Astrocyte (in vitro differentiated cells and primary cell): ENCODE results near the gene AVEN. TPM values are rescaled to one million over a fixed set of nuclear protein-coding genes. Genes with fewer than 3 reads are reported as not detected.

Experiments
- DNase-seq: peaks from one replicate; pipeline ENCODE4 v3.0.0-alpha.2; 2010; ENCODE audit warnings: low read depth
- FAIRE-seq: peaks from 2 replicates; lab custom pipeline; 2011; peaks lifted over from hg19 to GRCh38; lab: Jason Lieb, UNC
- H2AFZ ChIP-seq: 2 replicates; pipeline ENCODE4 v1.6.0; 2012; ENCODE audit warnings: low read depth, low read length, inconsistent platforms
- H3K27ac ChIP-seq: 2 replicates; pipeline ENCODE4 v1.5.1; 2011; ENCODE audit warnings: low read depth, low read length, inconsistent platforms
- H3K27me3 ChIP-seq: 2 replicates; pipeline ENCODE4 v1.6.0; 2011; ENCODE audit warnings: low read length, inconsistent platforms; ENCODE audit not compliant: insufficient read depth
- H3K36me3 ChIP-seq: 2 replicates; pipeline ENCODE4 v1.5.1; 2011; ENCODE audit warnings: low read length, inconsistent platforms; ENCODE audit not compliant: insufficient read depth
- H3K4me1 ChIP-seq: 2 replicates; pipeline ENCODE4 v1.5.1; 2011; ENCODE audit warnings: low read length, inconsistent platforms; ENCODE audit not compliant: insufficient read depth
- H3K4me2 ChIP-seq: 2 replicates; pipeline ENCODE4 v1.6.0; 2012; ENCODE audit warnings: low read length, inconsistent platforms
- H3K4me3 ChIP-seq: 2 replicates; pipeline ENCODE4 v1.5.1; 2011; ENCODE audit warnings: low read depth, mild to moderate bottlenecking, low read length, inconsistent platforms; ENCODE audit not compliant: insufficient read depth
- H3K79me2 ChIP-seq: 2 replicates; pipeline ENCODE4 v1.6.0; 2012; ENCODE audit warnings: mild to moderate bottlenecking, low read length, inconsistent platforms; ENCODE audit not compliant: insufficient read depth
- H3K9ac ChIP-seq: 2 replicates; pipeline ENCODE4 v1.6.0; 2012; ENCODE audit warnings: mild to moderate bottlenecking, low read length, inconsistent platforms
- H3K9me3 ChIP-seq: 2 replicates; pipeline ENCODE4 v1.5.1; 2012; ENCODE audit warnings: low read depth, mild to moderate bottlenecking, low read length, inconsistent platforms; ENCODE audit not compliant: insufficient read depth
- H4K20me1 ChIP-seq: 2 replicates; pipeline ENCODE4 v1.6.0; 2012; ENCODE audit warnings: low read length, inconsistent platforms; ENCODE audit not compliant: insufficient read depth
- H3K27ac Mint-ChIP-seq: one replicate; pipeline ENCODE4 v1.8.0; 2021; ENCODE audit warnings: mild to moderate bottlenecking, mixed read lengths; ENCODE audit not compliant: unreplicated experiment
- H3K27me3 Mint-ChIP-seq: one replicate; pipeline ENCODE4 v1.8.0; 2021; ENCODE audit warnings: low read depth, mixed read lengths; ENCODE audit not compliant: unreplicated experiment
- H3K36me3 Mint-ChIP-seq: one replicate; pipeline ENCODE4 v1.8.0; 2021; ENCODE audit warnings: low read depth, mixed read lengths; ENCODE audit not compliant: unreplicated experiment
- H3K4me1 Mint-ChIP-seq: one replicate; pipeline ENCODE4 v1.8.0; 2021; ENCODE audit warnings: low read depth, mixed read lengths; ENCODE audit not compliant: unreplicated experiment
- H3K4me3 Mint-ChIP-seq: one replicate; pipeline ENCODE4 v1.8.0; 2021; ENCODE audit warnings: mild to moderate bottlenecking, moderate library complexity, mixed read lengths; ENCODE audit not compliant: unreplicated experiment
- H3K9me3 Mint-ChIP-seq: one replicate; pipeline ENCODE4 v1.8.0; 2021; ENCODE audit warnings: mild to moderate bottlenecking, mixed read lengths; ENCODE audit not compliant: unreplicated experiment
- EZH2 ChIP-seq: IDR thresholded peaks from 2 replicates; pipeline ENCODE4 v1.6.1; 2012; ENCODE audit warnings: mild to moderate bottlenecking, low read length, inconsistent platforms; ENCODE audit not compliant: insufficient read depth
- total RNA-seq: library from RNA; stranded (reverse); gene quantifications from 2 replicates; pipeline ENCODE4 v1.2.1, GENCODE V29; 2021
- TF ChIP-seq, protein P1 (sequence below): IDR thresholded peaks from 2 replicates; pipeline ENCODE4 v1.5.1; 2011; ENCODE audit warnings: low read depth, mild to moderate bottlenecking, inconsistent platforms, low read length, moderate library complexity; ENCODE audit not compliant: insufficient read depth

The AVEN gene
- total RNA-seq, 1 donor from 2014 or later = 34.1 TPM

DNA sequence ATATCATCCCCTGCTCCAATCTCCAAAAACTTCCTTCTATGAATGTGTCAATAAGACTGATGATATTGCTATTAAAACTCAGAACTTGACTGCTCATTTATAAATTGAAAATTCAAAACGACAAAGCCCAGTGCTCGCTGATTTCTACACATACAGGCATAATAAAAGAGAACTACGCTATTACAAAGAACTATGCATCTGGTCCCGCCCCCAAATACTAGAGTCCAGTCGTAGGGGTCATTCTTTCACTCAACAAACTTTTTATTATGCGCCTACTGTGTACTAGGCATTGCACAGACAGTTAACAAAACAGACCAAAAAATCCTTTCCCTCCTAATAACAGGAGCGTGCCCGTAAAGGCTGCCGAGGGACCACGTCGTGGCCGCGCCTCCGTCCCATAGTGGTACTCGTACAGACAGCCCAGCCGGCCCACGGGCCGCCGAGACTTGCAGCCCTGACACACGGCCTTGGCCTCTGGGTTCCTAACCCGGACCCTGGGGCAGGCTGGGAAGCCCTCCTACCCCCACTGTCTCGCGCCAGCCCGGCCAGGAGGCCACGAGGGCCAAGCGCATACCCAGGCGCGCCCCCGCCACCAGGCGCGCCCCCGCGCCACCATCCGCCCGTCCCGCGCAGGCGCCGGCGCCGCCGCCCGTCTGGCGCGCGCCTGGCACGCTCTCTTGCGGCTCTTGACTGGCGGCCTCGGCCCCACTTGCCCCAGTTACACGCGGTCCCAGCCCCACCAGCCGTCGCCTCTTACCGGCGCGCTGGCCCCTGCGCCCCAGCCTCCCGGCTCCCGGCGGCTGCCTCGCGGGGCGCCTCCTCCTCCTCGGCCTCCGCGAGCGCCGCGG lies 757 bp downstream of the AVEN start:
- FAIRE-seq (no peak), DNase-seq (peak; percentile 67)
- Mint-ChIP-seq H3K4me1 (peaks cover 13% of the 10 kb centered on the region), H3K27ac (peak overlapping the region; percentile 98), H3K27me3 (no peaks in the 10 kb centered on the region), H3K36me3 (no peaks in the 10 kb centered on the region), H3K9me3 (no peaks in the 10 kb centered on the region), H3K4me3 (peak overlapping the region; percentile 96)
- H2AFZ ChIP-seq = peak overlapping the region; percentile 97
- TF ChIP-seq, protein P1, sequence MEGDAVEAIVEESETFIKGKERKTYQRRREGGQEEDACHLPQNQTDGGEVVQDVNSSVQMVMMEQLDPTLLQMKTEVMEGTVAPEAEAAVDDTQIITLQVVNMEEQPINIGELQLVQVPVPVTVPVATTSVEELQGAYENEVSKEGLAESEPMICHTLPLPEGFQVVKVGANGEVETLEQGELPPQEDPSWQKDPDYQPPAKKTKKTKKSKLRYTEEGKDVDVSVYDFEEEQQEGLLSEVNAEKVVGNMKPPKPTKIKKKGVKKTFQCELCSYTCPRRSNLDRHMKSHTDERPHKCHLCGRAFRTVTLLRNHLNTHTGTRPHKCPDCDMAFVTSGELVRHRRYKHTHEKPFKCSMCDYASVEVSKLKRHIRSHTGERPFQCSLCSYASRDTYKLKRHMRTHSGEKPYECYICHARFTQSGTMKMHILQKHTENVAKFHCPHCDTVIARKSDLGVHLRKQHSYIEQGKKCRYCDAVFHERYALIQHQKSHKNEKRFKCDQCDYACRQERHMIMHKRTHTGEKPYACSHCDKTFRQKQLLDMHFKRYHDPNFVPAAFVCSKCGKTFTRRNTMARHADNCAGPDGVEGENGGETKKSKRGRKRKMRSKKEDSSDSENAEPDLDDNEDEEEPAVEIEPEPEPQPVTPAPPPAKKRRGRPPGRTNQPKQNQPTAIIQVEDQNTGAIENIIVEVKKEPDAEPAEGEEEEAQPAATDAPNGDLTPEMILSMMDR = no peak
- H3K79me2 ChIP-seq = peaks cover 46% of the 10 kb centered on the region
- H3K27ac ChIP-seq = peak overlapping the region; percentile 89
- peaks cover 9% of the 10 kb centered on the region for H3K4me1 ChIP-seq
- H3K36me3 ChIP-seq = no peaks in the 10 kb centered on the region
- H3K4me3 ChIP-seq = peak overlapping the region; percentile 95
- H4K20me1 ChIP-seq = no peaks in the 10 kb centered on the region
- H3K9ac ChIP-seq = peak overlapping the region; percentile 90
- no peaks in the 10 kb centered on the region for H3K9me3 ChIP-seq
- H3K4me2 ChIP-seq = peak overlapping the region; percentile 89
- no peaks in the 10 kb centered on the region for H3K27me3 ChIP-seq

DNA sequence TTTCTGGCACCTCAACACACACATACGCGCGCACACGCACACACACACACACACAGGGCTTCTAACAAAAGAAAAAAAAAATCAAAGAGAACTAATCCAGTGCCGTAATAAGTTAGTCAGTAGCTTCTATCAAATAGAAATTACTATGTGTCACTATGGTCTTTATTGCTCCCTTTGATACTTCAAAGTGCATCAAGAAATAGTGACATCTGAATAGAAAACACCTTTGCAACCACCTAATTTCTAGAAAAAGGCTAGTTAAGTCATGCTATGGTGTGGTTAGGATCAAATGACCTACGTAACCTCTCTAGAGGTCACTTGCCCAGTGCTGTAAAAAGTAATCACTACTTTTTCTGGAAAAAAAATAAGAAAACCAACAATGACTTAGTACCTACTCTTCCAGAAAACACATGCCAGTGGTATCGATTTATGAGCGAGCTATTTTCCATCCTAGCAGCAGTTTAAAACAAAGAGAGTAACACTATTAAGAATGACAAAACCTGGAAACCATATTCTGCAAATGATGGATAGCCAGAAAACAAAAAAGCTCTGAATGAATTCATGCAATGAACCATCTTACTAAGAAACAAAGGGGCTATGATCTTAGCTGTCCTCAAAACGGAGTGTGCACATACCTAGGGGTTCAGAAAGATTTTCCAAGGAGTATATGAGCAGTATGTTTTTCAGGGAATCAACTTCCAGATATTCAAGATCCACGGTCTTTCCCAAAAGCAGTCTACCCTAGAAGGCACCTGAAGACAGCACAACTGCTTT lies 6.8 kb downstream of the AVEN start:
- FAIRE-seq (no peak), DNase-seq (no peak)
- H3K9me3 ChIP-seq = no peaks in the 10 kb centered on the region
- no peaks in the 10 kb centered on the region for H3K27me3 Mint-ChIP-seq
- peaks cover 6% of the 10 kb centered on the region for H3K36me3 Mint-ChIP-seq
- H3K79me2 ChIP-seq = peaks cover 88% of the 10 kb centered on the region
- H3K4me3 ChIP-seq = no peak overlapping the region
- no peak overlapping the region for H3K9ac ChIP-seq
- H3K36me3 ChIP-seq = no peaks in the 10 kb centered on the region
- peaks cover 23% of the 10 kb centered on the region for H4K20me1 ChIP-seq
- H3K27ac Mint-ChIP-seq = no peak overlapping the region
- peaks cover 8% of the 10 kb centered on the region for H3K4me1 Mint-ChIP-seq
- H3K27me3 ChIP-seq = no peaks in the 10 kb centered on the region
- no peak overlapping the region for H3K4me3 Mint-ChIP-seq
- TF ChIP-seq, protein P1 = no peak
- TF ChIP-seq EZH2 = no peak
- H2AFZ ChIP-seq = no peak overlapping the region
- H3K27ac ChIP-seq = no peak overlapping the region
- no peak overlapping the region for H3K4me2 ChIP-seq
- no peaks in the 10 kb centered on the region for H3K4me1 ChIP-seq
- H3K9me3 Mint-ChIP-seq = no peaks in the 10 kb centered on the region
